ENCODE measurements around the gene FILIP1.

The FILIP1 gene

DNA sequence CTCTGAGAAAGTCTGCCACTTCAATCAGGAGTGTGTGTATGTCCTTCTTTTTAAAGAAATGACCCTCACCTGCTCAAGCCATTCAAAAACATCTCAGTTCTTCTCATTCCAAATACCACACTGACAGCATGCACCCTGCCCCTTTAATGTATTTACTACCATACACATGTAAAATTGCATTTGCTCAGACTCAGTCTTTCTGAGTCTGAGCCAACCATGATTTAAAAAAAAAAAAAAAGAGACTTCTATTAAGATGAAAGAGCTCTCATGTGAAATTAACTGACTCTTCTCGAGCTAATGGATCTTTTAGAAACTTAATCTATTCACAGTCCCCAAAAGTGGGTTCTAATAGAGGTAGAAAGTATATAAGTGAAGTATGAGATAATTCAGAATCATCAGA is 1.4 kb upstream of the FILIP1 start:
- H3K36me3 ChIP-seq (replicated peaks in 1 of 2; ENCODE audit: control insufficient read depth in 2 of 2, insufficient read depth in 2 of 2, low read length in 2 of 2), result no peaks in the 10 kb centered on the region
- no CpG with 5 or more reads among the region's 1 CpG for WGBS, 2 donors (ENCODE audit: extremely low coverage in 2 of 2, insufficient read length in 2 of 2, insufficient replicate concordance in 1 of 2)
- no peak overlapping the region for H2AK5ac ChIP-seq (ENCODE audit: low read depth, low read length)
- H2BK15ac ChIP-seq (ENCODE audit: low read length), result no peak overlapping the region
- no peak overlapping the region for H3K14ac ChIP-seq (ENCODE audit: low read length)
- H3K79me1 ChIP-seq (ENCODE audit: low read depth, low read length), result no peaks in the 10 kb centered on the region
- no peaks in the 10 kb centered on the region for H3K4me1 ChIP-seq (ENCODE audit: control insufficient read depth in 2 of 2, insufficient read depth in 1 of 2, low read depth in 1 of 2, low read length in 2 of 2)
- no peak overlapping the region for H2BK5ac ChIP-seq (ENCODE audit: low read length)
- no peak overlapping the region for H3K4me2 ChIP-seq (ENCODE audit: insufficient read depth, low read length, poor library complexity, severe bottlenecking)
- no peak overlapping the region for H3K4me3 ChIP-seq (ENCODE audit: low read length in 2 of 2)
- H2BK120ac ChIP-seq (ENCODE audit: low read depth, low read length), result no peak overlapping the region
- H4K8ac ChIP-seq (ENCODE audit: low read depth, low read length), result no peak overlapping the region
- H2AFZ ChIP-seq (ENCODE audit: low read length), result no peak overlapping the region
- H3K4ac ChIP-seq (ENCODE audit: low read length), result no peak overlapping the region
- no peak overlapping the region for H3K23ac ChIP-seq (ENCODE audit: low read depth, low read length, poor library complexity)
- H3K9ac ChIP-seq (ENCODE audit: low read depth, low read length, poor library complexity), result no peak overlapping the region
- DNase-seq (ENCODE audit: low spot score), result no peak
- no peak overlapping the region for H4K91ac ChIP-seq (ENCODE audit: low read depth, low read length, poor library complexity)
- no peak overlapping the region for H2BK12ac ChIP-seq (ENCODE audit: low read length)
- no peaks in the 10 kb centered on the region for H3K9me3 ChIP-seq (replicated peaks in 1 of 2; ENCODE audit: control insufficient read depth in 2 of 2, insufficient read depth in 1 of 2, low read depth in 1 of 2, low read length in 2 of 2)
- H3K27ac ChIP-seq (replicated peaks; ENCODE audit: low read length), result no peak overlapping the region
- H3K27me3 ChIP-seq (ENCODE audit: control insufficient read depth in 3 of 3, insufficient read depth in 3 of 3, low read depth in 1 of 3, low read length in 3 of 3), result no peaks in the 10 kb centered on the region
- no peak overlapping the region for H3K18ac ChIP-seq (ENCODE audit: low read length)

GRCh38 chr6:75494290-75494689 is 690 bp upstream of the FILIP1 start:
- Histone ChIP-seq H3K9me3 (replicated peaks in 1 of 2; ENCODE audit: control insufficient read depth in 2 of 2, insufficient read depth in 1 of 2, low read depth in 1 of 2, low read length in 2 of 2) (no peaks in the 10 kb centered on the region), H3K79me1 (ENCODE audit: low read depth, low read length) (no peaks in the 10 kb centered on the region), H3K4me1 (ENCODE audit: control insufficient read depth in 2 of 2, insufficient read depth in 1 of 2, low read depth in 1 of 2, low read length in 2 of 2) (no peaks in the 10 kb centered on the region), H3K27ac (replicated peaks; ENCODE audit: low read length) (no peak overlapping the region), H3K4me2 (ENCODE audit: insufficient read depth, low read length, poor library complexity, severe bottlenecking) (no peak overlapping the region), H4K91ac (ENCODE audit: low read depth, low read length, poor library complexity) (no peak overlapping the region), H3K14ac (ENCODE audit: low read length) (no peak overlapping the region), H3K9ac (ENCODE audit: low read depth, low read length, poor library complexity) (no peak overlapping the region), H2BK5ac (ENCODE audit: low read length) (no peak overlapping the region), H2BK15ac (ENCODE audit: low read length) (no peak overlapping the region), H3K23ac (ENCODE audit: low read depth, low read length, poor library complexity) (no peak overlapping the region), H3K18ac (ENCODE audit: low read length) (no peak overlapping the region), H2BK12ac (ENCODE audit: low read length) (no peak overlapping the region), H3K36me3 (replicated peaks in 1 of 2; ENCODE audit: control insufficient read depth in 2 of 2, insufficient read depth in 2 of 2, low read length in 2 of 2) (no peaks in the 10 kb centered on the region), H3K4ac (ENCODE audit: low read length) (no peak overlapping the region), H2AFZ (ENCODE audit: low read length) (no peak overlapping the region), H3K4me3 (ENCODE audit: low read length in 2 of 2) (no peak overlapping the region), H2BK120ac (ENCODE audit: low read depth, low read length) (no peak overlapping the region), H2AK5ac (ENCODE audit: low read depth, low read length) (no peak overlapping the region), H4K8ac (ENCODE audit: low read depth, low read length) (no peak overlapping the region), H3K27me3 (ENCODE audit: control insufficient read depth in 3 of 3, insufficient read depth in 3 of 3, low read depth in 1 of 3, low read length in 3 of 3) (no peaks in the 10 kb centered on the region)
- DNase-seq (ENCODE audit: low spot score), result no peak
- no CpG with 5 or more reads among the region's 4 CpGs for WGBS, 2 donors (ENCODE audit: extremely low coverage in 2 of 2, insufficient read length in 2 of 2, insufficient replicate concordance in 1 of 2)

DNA sequence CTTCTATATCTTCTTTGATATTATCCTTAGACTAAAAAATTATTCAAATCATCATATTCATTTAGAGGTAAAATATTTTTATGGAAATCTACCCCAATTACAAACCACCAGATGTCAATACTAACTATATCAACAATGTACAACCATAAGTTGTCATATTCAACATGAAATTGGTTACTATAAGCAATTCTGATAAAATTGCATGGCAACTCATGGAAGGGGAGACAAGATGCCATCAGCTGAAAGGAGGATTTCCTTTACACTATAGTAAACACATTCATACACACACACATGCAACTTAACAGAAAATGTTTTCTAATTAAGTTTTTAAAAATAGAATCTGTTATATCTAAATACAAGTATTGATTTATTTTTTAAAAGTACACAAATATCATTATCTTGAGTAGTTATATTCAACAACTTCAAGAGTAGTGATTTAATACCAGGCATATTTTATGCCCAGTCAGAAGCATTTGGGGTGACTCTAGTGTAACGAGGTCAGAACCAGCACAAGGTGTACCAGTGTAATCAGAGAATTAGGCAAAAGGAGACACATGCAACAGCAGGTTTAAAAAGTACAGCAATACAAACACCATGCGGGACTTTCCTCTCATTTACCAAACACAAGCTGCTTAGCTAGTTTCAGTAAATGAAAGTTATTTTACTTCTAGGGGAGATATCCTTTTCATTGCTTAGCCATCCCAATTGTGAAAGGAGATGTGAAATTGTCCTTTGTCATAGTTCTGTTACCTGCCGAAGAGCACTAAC is 1.0 kb downstream of the FILIP1 start:
- no peak overlapping the region for H3K4ac ChIP-seq (ENCODE audit: low read length)
- H3K9ac ChIP-seq (ENCODE audit: low read depth, low read length, poor library complexity), result no peak overlapping the region
- no peak overlapping the region for H3K4me3 ChIP-seq (ENCODE audit: low read length in 2 of 2)
- no peak overlapping the region for H4K8ac ChIP-seq (ENCODE audit: low read depth, low read length)
- H3K14ac ChIP-seq (ENCODE audit: low read length), result no peak overlapping the region
- no CpG with 5 or more reads among the region's 3 CpGs for WGBS, 2 donors (ENCODE audit: extremely low coverage in 2 of 2, insufficient read length in 2 of 2, insufficient replicate concordance in 1 of 2)
- DNase-seq (ENCODE audit: low spot score), result no peak
- no peak overlapping the region for H3K27ac ChIP-seq (replicated peaks; ENCODE audit: low read length)
- H3K18ac ChIP-seq (ENCODE audit: low read length), result no peak overlapping the region
- no peak overlapping the region for H2BK15ac ChIP-seq (ENCODE audit: low read length)
- no peak overlapping the region for H2AFZ ChIP-seq (ENCODE audit: low read length)
- H2BK5ac ChIP-seq (ENCODE audit: low read length), result no peak overlapping the region
- no peaks in the 10 kb centered on the region for H3K9me3 ChIP-seq (replicated peaks in 1 of 2; ENCODE audit: control insufficient read depth in 2 of 2, insufficient read depth in 1 of 2, low read depth in 1 of 2, low read length in 2 of 2)
- no peaks in the 10 kb centered on the region for H3K79me1 ChIP-seq (ENCODE audit: low read depth, low read length)
- H4K91ac ChIP-seq (ENCODE audit: low read depth, low read length, poor library complexity), result no peak overlapping the region
- peaks cover 0 to 8% of the 10 kb centered on the region in 2 donors for H3K4me1 ChIP-seq (ENCODE audit: control insufficient read depth in 2 of 2, insufficient read depth in 1 of 2, low read depth in 1 of 2, low read length in 2 of 2)
- no peaks in the 10 kb centered on the region for H3K27me3 ChIP-seq (ENCODE audit: control insufficient read depth in 3 of 3, insufficient read depth in 3 of 3, low read depth in 1 of 3, low read length in 3 of 3)
- no peak overlapping the region for H2BK120ac ChIP-seq (ENCODE audit: low read depth, low read length)
- H3K4me2 ChIP-seq (ENCODE audit: insufficient read depth, low read length, poor library complexity, severe bottlenecking), result no peak overlapping the region
- H2AK5ac ChIP-seq (ENCODE audit: low read depth, low read length), result no peak overlapping the region
- H3K36me3 ChIP-seq (replicated peaks in 1 of 2; ENCODE audit: control insufficient read depth in 2 of 2, insufficient read depth in 2 of 2, low read length in 2 of 2), result no peaks in the 10 kb centered on the region
- no peak overlapping the region for H2BK12ac ChIP-seq (ENCODE audit: low read length)
- no peak overlapping the region for H3K23ac ChIP-seq (ENCODE audit: low read depth, low read length, poor library complexity)

GRCh38 chr6:75491291-75491690 is 2.3 kb downstream of the FILIP1 start:
- Histone ChIP-seq H3K27ac (replicated peaks; ENCODE audit: low read length) (no peak overlapping the region), H4K8ac (ENCODE audit: low read depth, low read length) (no peak overlapping the region), H3K4ac (ENCODE audit: low read length) (no peak overlapping the region), H3K9ac (ENCODE audit: low read depth, low read length, poor library complexity) (no peak overlapping the region), H2BK5ac (ENCODE audit: low read length) (no peak overlapping the region), H2AK5ac (ENCODE audit: low read depth, low read length) (no peak overlapping the region), H2BK15ac (ENCODE audit: low read length) (no peak overlapping the region), H3K4me1 (ENCODE audit: control insufficient read depth in 2 of 2, insufficient read depth in 1 of 2, low read depth in 1 of 2, low read length in 2 of 2) (peaks cover 4 to 10% of the 10 kb centered on the region in 2 donors), H2BK12ac (ENCODE audit: low read length) (no peak overlapping the region), H3K4me2 (ENCODE audit: insufficient read depth, low read length, poor library complexity, severe bottlenecking) (no peak overlapping the region), H3K4me3 (ENCODE audit: low read length in 2 of 2) (no peak overlapping the region), H3K18ac (ENCODE audit: low read length) (no peak overlapping the region), H4K91ac (ENCODE audit: low read depth, low read length, poor library complexity) (no peak overlapping the region), H2AFZ (ENCODE audit: low read length) (no peak overlapping the region), H3K14ac (ENCODE audit: low read length) (no peak overlapping the region), H3K9me3 (replicated peaks in 1 of 2; ENCODE audit: control insufficient read depth in 2 of 2, insufficient read depth in 1 of 2, low read depth in 1 of 2, low read length in 2 of 2) (no peaks in the 10 kb centered on the region), H3K27me3 (ENCODE audit: control insufficient read depth in 3 of 3, insufficient read depth in 3 of 3, low read depth in 1 of 3, low read length in 3 of 3) (no peaks in the 10 kb centered on the region), H3K23ac (ENCODE audit: low read depth, low read length, poor library complexity) (no peak overlapping the region), H2BK120ac (ENCODE audit: low read depth, low read length) (no peak overlapping the region), H3K79me1 (ENCODE audit: low read depth, low read length) (no peaks in the 10 kb centered on the region), H3K36me3 (replicated peaks in 1 of 2; ENCODE audit: control insufficient read depth in 2 of 2, insufficient read depth in 2 of 2, low read length in 2 of 2) (no peaks in the 10 kb centered on the region)
- DNase-seq (ENCODE audit: low spot score), result no peak
- no CpG with 5 or more reads among the region's 1 CpG for WGBS, 2 donors (ENCODE audit: extremely low coverage in 2 of 2, insufficient read length in 2 of 2, insufficient replicate concordance in 1 of 2)
